ENCODE measurements around the gene ATP8B4. TPM values are rescaled to one million over a fixed set of nuclear protein-coding genes. Genes with fewer than 3 reads are reported as not detected.

The ATP8B4 gene
- total and polyA plus RNA-seq, 2 of the 8 experiments (the other 6 are each of a cell fraction or from before 2014, with no cell fraction given) = 0.17 to 0.24 TPM

- Histone ChIP-seq H3K4me3 (ENCODE audit: extremely low read depth in 1 of 4, insufficient read depth in 2 of 4, low read depth in 3 of 4, low read length in 4 of 4) (no peak overlapping the region), H3K27me3 (replicated peaks in 1 of 4; ENCODE audit: control insufficient read depth in 3 of 4, extremely low read depth in 1 of 4, insufficient read depth in 3 of 4, low read length in 3 of 4) (no peaks in the 10 kb centered on the region), H3K9me3 (ENCODE audit: insufficient read depth in 2 of 2, low read depth in 1 of 2, low read length in 1 of 2) (peaks cover 0 to 1% of the 10 kb centered on the region in 2 experiments; a peak in 1 of 4 replicates), H3K79me2 (ENCODE audit: control insufficient read depth in 1 of 2, insufficient read depth in 2 of 2, low read length in 2 of 2) (no peaks in the 10 kb centered on the region), H3K4ac (replicated peaks; ENCODE audit: insufficient read length, low read depth, low read length) (no peak overlapping the region), H4K91ac (replicated peaks; ENCODE audit: insufficient read length, low read length) (no peak overlapping the region), H4K8ac (ENCODE audit: extremely low read depth, insufficient read depth, low read length) (no peak overlapping the region), H2AK5ac (ENCODE audit: low read depth, low read length) (no peak overlapping the region), H3K23me2 (ENCODE audit: low read depth, low read length) (no peaks in the 10 kb centered on the region), H2BK20ac (ENCODE audit: low read length) (no peak overlapping the region), H3K36me3 (ENCODE audit: control insufficient read depth in 2 of 4, insufficient read depth in 4 of 4, low read length in 3 of 4) (no peaks in the 10 kb centered on the region), H3K23ac (ENCODE audit: insufficient read length) (no peak overlapping the region), H2AFZ (ENCODE audit: low read length) (no peak overlapping the region), H3K9ac (replicated peaks in 1 of 4; ENCODE audit: extremely low read depth in 1 of 4, low read depth in 3 of 4, low read length in 3 of 4) (no peak overlapping the region), H3K14ac (ENCODE audit: insufficient read length) (no peak overlapping the region), H4K20me1 (replicated peaks in 1 of 2; ENCODE audit: control insufficient read depth in 1 of 2, insufficient read depth in 2 of 2, low read length in 2 of 2) (no peaks in the 10 kb centered on the region), H2BK120ac (replicated peaks; ENCODE audit: low read depth, low read length) (no peak overlapping the region), H4K5ac (ENCODE audit: insufficient read length, low read depth, low read length) (no peak overlapping the region), H3K79me1 (ENCODE audit: low read depth, low read length) (no peaks in the 10 kb centered on the region), H3K56ac (replicated peaks; ENCODE audit: insufficient read length, low read depth, low read length) (no peak overlapping the region), H3K4me1 (replicated peaks in 1 of 4; ENCODE audit: control insufficient read depth in 3 of 4, insufficient read depth in 4 of 4, low read length in 3 of 4) (no peaks in the 10 kb centered on the region), H2BK15ac (ENCODE audit: low read length) (no peak overlapping the region), H2BK12ac (ENCODE audit: low read depth, low read length) (no peak overlapping the region), H3K27ac (ENCODE audit: low read depth, low read length) (no peak overlapping the region), H2BK5ac (ENCODE audit: low read depth, low read length) (no peak overlapping the region), H3K18ac (ENCODE audit: extremely low read depth, low read length) (no peak overlapping the region), H3K4me2 (ENCODE audit: insufficient read depth in 1 of 2, low read depth in 2 of 2, low read length in 2 of 2) (no peak overlapping the region)
- no peak for FAIRE-seq
- no peak for DNase-seq (ENCODE audit: low read depth in 1 of 2, low spot score in 2 of 2)
- ChIA-PET POLR2A (ENCODE audit: partially characterized antibody) (no interaction called here), CTCF (ENCODE audit: partially characterized antibody) (interaction anchor here (2.0 kb wide), 1 partner anchor 13 kb away, joined by 7 read pairs; no protein-coding TSS in a partner anchor)
- no peak for TF ChIP-seq BCL11A (IDR thresholded peaks at IDR 0.05; ENCODE audit: low read depth in 2 of 2, low read length in 2 of 2)
- no peak for TF ChIP-seq KDM5A (IDR thresholded peaks at IDR 0.05; ENCODE audit: low read length)
- no peak for TF ChIP-seq EGR1 (IDR thresholded peaks at IDR 0.05; ENCODE audit: borderline replicate concordance, low read depth, low read length)
- TF ChIP-seq BACH1 (IDR thresholded peaks at IDR 0.05; ENCODE audit: low read length) = no peak
Measured at GRCh38 chr15:50167110-50167509, 48.1 kb upstream of the ATP8B4 start.
